Activated CD4-positive, alpha-beta T cell treated with anti-CD3 and anti-CD28 coated beads, Interleukin-2, amount 10 ng/mL, durations not matched to agents 7 days and 5 days (primary cell): ENCODE measurements around the gene COL8A2. TPM values are rescaled to one million over a fixed set of nuclear protein-coding genes. Genes with fewer than 3 reads are reported as not detected.

Source experiments
- CTCF ChIA-PET: fragments of 350-600 bp; sonication (Branson Sonifier 250); formaldehyde crosslinking; loops from one replicate; lab custom pipeline; 2021; ENCODE audit warnings: antibody characterized with exemption; lab: Charles Lee
- POLR2A ChIA-PET: fragments of 350-600 bp; sonication (Branson Sonifier 250); formaldehyde crosslinking; loops from one replicate; lab custom pipeline; 2021; ENCODE audit warnings: antibody characterized with exemption; lab: Charles Lee
- DNase-seq: peaks from one replicate; pipeline ENCODE4 v3.0.0-alpha.2; 2020
- H3K27ac Mint-ChIP-seq: one replicate; pipeline ENCODE4 v1.8.0; 2021; ENCODE audit warnings: mild to moderate bottlenecking, moderate library complexity, mixed read lengths
- H3K27me3 Mint-ChIP-seq: one replicate; pipeline ENCODE4 v1.8.0; 2021; ENCODE audit warnings: mixed read lengths
- H3K36me3 Mint-ChIP-seq: one replicate; pipeline ENCODE4 v1.8.0; 2021; ENCODE audit warnings: low read depth, mixed read lengths
- H3K4me1 Mint-ChIP-seq: one replicate; pipeline ENCODE4 v1.8.0; 2021; ENCODE audit warnings: mixed read lengths
- H3K4me3 Mint-ChIP-seq: one replicate; pipeline ENCODE4 v1.8.0; 2021; ENCODE audit warnings: mild to moderate bottlenecking, moderate library complexity, mixed read lengths
- H3K9me3 Mint-ChIP-seq: one replicate; pipeline ENCODE4 v1.8.0; 2021; ENCODE audit warnings: mixed read lengths
- total RNA-seq, 2 experiments: library from RNA; stranded (reverse); gene quantifications; one replicate each; pipeline ENCODE4 v1.2.3, GENCODE V29; 2021

COL8A2 gene
- total RNA-seq, 2 experiments from 2014 or later: not detected

DNA sequence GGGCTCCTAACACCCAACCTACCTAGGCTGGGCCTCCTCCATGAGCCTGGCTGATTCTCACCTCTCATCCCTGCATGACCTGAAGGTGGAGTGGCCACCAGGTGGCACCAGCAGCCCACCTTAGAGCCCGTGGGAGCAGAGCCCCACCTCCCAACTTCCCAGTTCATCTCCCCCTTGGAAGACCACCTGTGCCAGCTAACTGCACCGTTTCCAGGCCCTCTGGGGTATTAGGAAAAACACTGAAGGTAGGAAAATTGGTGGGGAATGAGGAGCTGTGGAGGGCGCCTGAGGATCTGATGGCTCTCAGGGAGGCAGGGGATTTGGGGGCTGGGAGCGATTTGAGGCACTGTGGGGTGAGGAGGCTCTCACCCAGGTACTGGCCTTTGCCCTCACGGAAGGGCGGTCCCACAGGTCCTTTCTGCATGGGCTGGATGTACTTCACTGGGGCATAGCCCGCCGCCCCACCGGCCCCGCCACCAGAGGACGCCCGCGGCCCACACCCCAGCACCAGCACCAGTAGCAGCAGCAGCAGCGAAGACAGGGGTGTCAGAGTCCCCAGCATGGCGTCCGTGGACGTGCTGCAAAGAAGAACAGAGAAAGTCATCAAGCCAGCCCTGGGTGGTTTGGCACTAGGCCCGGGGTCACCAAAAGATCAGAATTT, 25.2 kb downstream of the COL8A2 start:
- CTCF ChIA-PET: interaction anchor here (0.6 to 4.6 kb wide), 10 partner anchors 10 to 192 kb away, joined by 3 to 25 read pairs (median 3); partner anchors contain the start of gene TRAPPC3
- Mint-ChIP-seq H3K9me3 (no peaks in the 10 kb centered on the region), H3K27ac (no peak overlapping the region), H3K4me3 (no peak overlapping the region), H3K36me3 (no peaks in the 10 kb centered on the region), H3K4me1 (peaks cover 3% of the 10 kb centered on the region), H3K27me3 (no peaks in the 10 kb centered on the region)
- POLR2A ChIA-PET: interaction anchor here (0.6 kb wide), 1 partner anchor 30 kb away, joined by 3 read pairs; no protein-coding TSS in a partner anchor
- peak; percentile 81 for DNase-seq

GRCh38 chr1:36098650-36099365, 26.2 kb downstream of the COL8A2 start:
- Mint-ChIP-seq H3K27ac (no peak overlapping the region), H3K36me3 (no peaks in the 10 kb centered on the region), H3K4me3 (no peak overlapping the region), H3K9me3 (no peaks in the 10 kb centered on the region), H3K4me1 (peaks cover 3% of the 10 kb centered on the region), H3K27me3 (no peaks in the 10 kb centered on the region)
- no peak for DNase-seq
- ChIA-PET POLR2A (no interaction called here), CTCF (interaction anchor here (1.7 to 4.6 kb wide), 2 partner anchors 43 to 89 kb away, joined by 4 to 16 read pairs; no protein-coding TSS in a partner anchor)

GRCh38 chr1:36097693-36098585, 27.1 kb downstream of the COL8A2 start:
- Mint-ChIP-seq H3K9me3 (no peaks in the 10 kb centered on the region), H3K36me3 (peaks cover 4% of the 10 kb centered on the region), H3K27ac (no peak overlapping the region), H3K27me3 (no peaks in the 10 kb centered on the region), H3K4me3 (no peak overlapping the region), H3K4me1 (peaks cover 3% of the 10 kb centered on the region)
- DNase-seq: no peak
- POLR2A ChIA-PET: no interaction called here
- CTCF ChIA-PET: interaction anchor here (1.5 to 1.7 kb wide), 3 partner anchors 44 to 90 kb away, joined by 4 to 10 read pairs (median 4); partner anchors contain the start of gene TRAPPC3

DNA sequence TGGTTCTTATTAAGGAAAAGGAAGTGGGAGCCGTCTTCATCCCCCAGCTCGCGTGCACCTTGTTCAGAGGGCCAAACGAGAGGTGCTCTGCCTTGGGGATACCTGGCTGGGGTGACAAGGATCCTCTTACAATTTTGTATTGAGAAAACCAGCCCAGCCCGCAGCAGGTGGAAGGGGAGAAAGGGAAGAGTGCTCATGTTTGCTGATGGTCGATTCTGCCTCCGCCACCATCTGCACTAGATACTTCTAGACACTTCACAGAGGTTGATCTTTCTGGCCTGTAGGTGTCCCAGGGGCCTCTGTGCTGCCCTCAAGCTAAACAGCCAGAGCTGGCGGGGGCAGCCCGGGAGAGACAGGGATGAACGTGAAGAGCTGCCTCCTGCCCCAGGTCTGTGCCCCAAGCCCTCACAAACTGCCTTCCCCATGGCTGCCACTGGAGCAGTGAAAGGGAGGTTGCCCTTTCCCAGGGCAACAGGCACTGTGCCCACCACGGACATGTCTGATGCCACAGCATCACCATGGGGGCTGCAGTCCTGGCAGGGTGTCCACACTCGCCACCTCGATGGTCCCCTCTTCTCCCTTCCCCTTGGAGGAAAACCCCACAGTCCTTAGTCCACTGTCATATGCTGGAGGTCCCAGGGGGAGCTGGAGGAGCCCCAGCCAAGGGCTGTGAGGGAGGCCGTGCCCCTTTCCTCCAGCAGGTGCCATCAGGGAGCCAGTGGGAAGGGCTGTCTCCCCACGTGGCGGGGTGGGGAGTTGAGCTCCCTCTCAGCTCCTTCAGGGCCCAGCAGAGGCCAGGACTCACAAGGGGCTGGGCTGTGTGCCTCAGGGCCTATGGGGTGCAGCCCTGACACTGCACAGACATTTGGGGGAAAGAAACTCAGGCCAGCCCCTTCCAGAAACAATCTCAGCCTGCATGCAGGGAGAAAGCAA, 28.3 kb downstream of the COL8A2 start:
- H3K36me3 Mint-ChIP-seq: peaks cover 8% of the 10 kb centered on the region
- no peak overlapping the region for H3K4me3 Mint-ChIP-seq

GRCh38 chr1:36095760-36096405, 29.1 kb downstream of the COL8A2 start:
- no peak overlapping the region for H3K27ac Mint-ChIP-seq

More for the DNA sequence above, 28.3 kb downstream of the COL8A2 start:
- Mint-ChIP-seq H3K27ac (no peak overlapping the region), H3K9me3 (no peaks in the 10 kb centered on the region), H3K4me1 (peaks cover 3% of the 10 kb centered on the region), H3K27me3 (no peaks in the 10 kb centered on the region)
- CTCF ChIA-PET: interaction anchor here (0.6 to 2.7 kb wide), 4 partner anchors 38 to 91 kb away, joined by 3 to 10 read pairs (median 6); partner anchors contain the start of gene TRAPPC3
- no peak for DNase-seq
- POLR2A ChIA-PET: no interaction called here

DNA sequence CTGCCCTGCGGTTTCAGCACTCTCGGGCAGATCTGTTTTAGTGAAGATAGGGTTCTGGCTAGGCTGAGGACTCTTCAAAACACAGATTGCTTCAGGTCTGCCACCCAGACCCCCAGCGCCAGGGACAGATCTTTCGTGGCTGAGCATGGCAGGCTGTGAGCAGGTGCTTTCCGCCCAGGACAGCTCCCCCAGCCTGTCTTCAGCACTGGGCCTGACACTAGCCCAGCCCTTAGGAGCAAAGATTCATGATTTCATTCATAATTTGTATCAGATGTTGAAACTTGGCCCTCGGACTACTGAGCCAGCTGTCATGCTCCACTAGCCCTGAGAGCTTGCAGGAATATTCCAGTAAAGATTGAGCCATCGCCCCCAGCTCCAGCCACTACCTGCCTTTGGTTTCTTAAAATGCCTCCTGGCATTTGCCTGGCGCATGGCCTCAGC, 30.4 kb downstream of the COL8A2 start:
- DNase-seq: no peak
- Mint-ChIP-seq H3K27me3 (no peaks in the 10 kb centered on the region), H3K9me3 (no peaks in the 10 kb centered on the region), H3K4me3 (no peak overlapping the region), H3K27ac (no peak overlapping the region), H3K36me3 (peaks cover 14% of the 10 kb centered on the region), H3K4me1 (peaks cover 11% of the 10 kb centered on the region)
- ChIA-PET POLR2A (no interaction called here), CTCF (interaction anchor here (0.6 to 2.7 kb wide), 3 partner anchors 40 to 186 kb away, joined by 3 to 9 read pairs (median 3); no protein-coding TSS in a partner anchor)

More at GRCh38 chr1:36095760-36096405, 29.1 kb downstream of the COL8A2 start:
- H3K9me3 Mint-ChIP-seq: no peaks in the 10 kb centered on the region
- peaks cover 6% of the 10 kb centered on the region for H3K4me1 Mint-ChIP-seq
- POLR2A ChIA-PET: interaction anchor here (0.7 kb wide), 1 partner anchor 23 kb away, joined by 6 read pairs; no protein-coding TSS in a partner anchor
- CTCF ChIA-PET: interaction anchor here (0.6 to 2.7 kb wide), 6 partner anchors 21 to 210 kb away, joined by 3 to 10 read pairs (median 4); partner anchors contain the start of genes SH3D21 and TRAPPC3
- peaks cover 13% of the 10 kb centered on the region for H3K36me3 Mint-ChIP-seq
- no peak for DNase-seq
- H3K4me3 Mint-ChIP-seq: no peak overlapping the region
- H3K27me3 Mint-ChIP-seq: no peaks in the 10 kb centered on the region

- ChIA-PET POLR2A (no interaction called here), CTCF (interaction anchor here (1.5 kb wide), 1 partner anchor 41 kb away, joined by 4 read pairs; no protein-coding TSS in a partner anchor)
- no peak overlapping the region for H3K27ac Mint-ChIP-seq
- DNase-seq: no peak
- H3K9me3 Mint-ChIP-seq: no peaks in the 10 kb centered on the region
- peaks cover 17% of the 10 kb centered on the region for H3K36me3 Mint-ChIP-seq
- no peak overlapping the region for H3K4me3 Mint-ChIP-seq
- peaks cover 14% of the 10 kb centered on the region for H3K4me1 Mint-ChIP-seq
- no peaks in the 10 kb centered on the region for H3K27me3 Mint-ChIP-seq
Observed at GRCh38 chr1:36093929-36094328, 31.1 kb downstream of the COL8A2 start.

GRCh38 chr1:36093226-36093625, 31.8 kb downstream of the COL8A2 start:
- POLR2A ChIA-PET: no interaction called here

DNA sequence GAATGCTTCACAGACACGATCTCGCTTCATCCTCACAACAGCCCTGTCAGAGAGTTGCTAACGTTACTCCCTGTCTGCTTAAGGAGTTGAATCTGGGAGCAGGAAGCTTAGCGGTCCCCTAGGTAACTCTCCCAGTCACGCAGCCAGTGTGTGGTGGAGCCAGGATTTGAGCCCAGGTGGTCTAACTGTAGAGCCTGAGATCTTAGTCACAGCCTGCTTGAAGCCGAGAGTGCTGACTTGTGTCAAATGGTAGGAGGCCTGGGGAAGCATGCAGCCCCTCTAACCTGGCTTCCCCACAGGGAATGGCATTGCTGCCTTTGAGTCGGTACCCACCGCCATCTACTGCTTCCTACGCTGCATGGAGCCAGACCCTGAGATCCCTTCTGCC, 32.2 kb downstream of the COL8A2 start:
- Mint-ChIP-seq H3K9me3 (no peaks in the 10 kb centered on the region), H3K27me3 (no peaks in the 10 kb centered on the region), H3K27ac (no peak overlapping the region), H3K36me3 (peaks cover 17% of the 10 kb centered on the region), H3K4me1 (peaks cover 16% of the 10 kb centered on the region), H3K4me3 (no peak overlapping the region)
- CTCF ChIA-PET: interaction anchor here (1.5 kb wide), 1 partner anchor 42 kb away, joined by 4 read pairs; no protein-coding TSS in a partner anchor
- POLR2A ChIA-PET: no interaction called here
- DNase-seq: no peak

More at GRCh38 chr1:36093226-36093625, 31.8 kb downstream of the COL8A2 start:
- Mint-ChIP-seq H3K27ac (no peak overlapping the region), H3K36me3 (peaks cover 17% of the 10 kb centered on the region), H3K4me3 (no peak overlapping the region), H3K27me3 (no peaks in the 10 kb centered on the region), H3K4me1 (peaks cover 14% of the 10 kb centered on the region), H3K9me3 (no peaks in the 10 kb centered on the region)
- CTCF ChIA-PET: interaction anchor here (1.5 kb wide), 1 partner anchor 41 kb away, joined by 4 read pairs; no protein-coding TSS in a partner anchor
- DNase-seq: no peak

- H3K36me3 Mint-ChIP-seq: peaks cover 17% of the 10 kb centered on the region
- ChIA-PET CTCF (no interaction called here), POLR2A (no interaction called here)
- H3K4me3 Mint-ChIP-seq: no peak overlapping the region
- H3K4me1 Mint-ChIP-seq: peaks cover 16% of the 10 kb centered on the region
- no peak overlapping the region for H3K27ac Mint-ChIP-seq
- no peaks in the 10 kb centered on the region for H3K27me3 Mint-ChIP-seq
- H3K9me3 Mint-ChIP-seq: no peaks in the 10 kb centered on the region
- DNase-seq: no peak
Observed at GRCh38 chr1:36092166-36092797, 32.7 kb downstream of the COL8A2 start.
